Left lobe of liver (tissue), 2 donors: ENCODE data around the gene OPCML. TPM values are rescaled to one million over a fixed set of nuclear protein-coding genes. Genes with fewer than 3 reads are reported as not detected.

Source experiments
- ATAC-seq: fragments of 200-7000 bp; cut with Tn5 transposase; one replicate; pipeline ENCODE4 v1.9.1; 2020; ENCODE audit warnings: mild to moderate bottlenecking, moderate library complexity
- DNase-seq: peaks from one replicate; pipeline ENCODE4 v3.0.0-alpha.2; 2020; ENCODE audit warnings: low spot score
- total RNA-seq: library from RNA; stranded (reverse); gene quantifications from one replicate; pipeline ENCODE4 v1.2.1, GENCODE V29; 2021
- donor health status: DM: no; HTN: no; CAD: no; lungs with moderate emphysema.
- donor health status: DM: no; HTN: yes; CAD: no.

The OPCML gene
- total RNA-seq, 1 donor from 2014 or later: 0.05 TPM

GRCh38 chr11:132839236-132839945 lies 692.9 kb downstream of the OPCML start:
- no peak for ATAC-seq
- DNase-seq: no peak

DNA sequence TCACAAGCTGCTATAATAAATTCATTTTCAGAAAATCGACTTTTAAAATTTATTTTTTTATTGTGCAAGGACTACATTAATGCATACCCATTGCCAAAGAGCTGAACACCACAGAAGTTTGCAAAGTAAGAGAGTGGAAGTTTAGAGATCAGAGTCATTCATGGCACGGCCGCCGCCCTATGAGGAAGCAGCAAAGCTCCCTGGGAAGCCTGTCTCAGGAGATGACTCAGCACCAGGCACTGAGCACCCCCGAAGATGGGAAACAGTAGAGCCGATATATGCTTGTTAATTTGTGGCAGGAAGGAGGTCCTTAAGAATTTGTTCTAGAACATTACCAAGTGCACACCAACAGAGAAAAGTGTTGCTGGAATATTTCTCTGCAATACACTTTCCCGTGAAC lies 693.7 kb downstream of the OPCML start:
- DNase-seq: no peak
- ATAC-seq: no peak

GRCh38 chr11:132831272-132831671 lies 701.0 kb downstream of the OPCML start:
- ATAC-seq (no peak), DNase-seq (no peak)

- no peak for ATAC-seq
- DNase-seq: no peak
Measured at GRCh38 chr11:132824642-132825041, 707.7 kb downstream of the OPCML start.

- ATAC-seq: no peak
- DNase-seq: no peak
Measured at GRCh38 chr11:132822276-132822675, 710.0 kb downstream of the OPCML start.

- ATAC-seq (no peak), DNase-seq (no peak)
Measured at GRCh38 chr11:132821499-132821898, 710.8 kb downstream of the OPCML start.

GRCh38 chr11:132821014-132821413 lies 711.3 kb downstream of the OPCML start:
- DNase-seq (no peak), ATAC-seq (no peak)

- ATAC-seq (no peak), DNase-seq (no peak)
Measured at GRCh38 chr11:132818951-132819350, 713.4 kb downstream of the OPCML start.

GRCh38 chr11:132817387-132817786 lies 714.9 kb downstream of the OPCML start:
- no peak for ATAC-seq
- DNase-seq: no peak

DNA sequence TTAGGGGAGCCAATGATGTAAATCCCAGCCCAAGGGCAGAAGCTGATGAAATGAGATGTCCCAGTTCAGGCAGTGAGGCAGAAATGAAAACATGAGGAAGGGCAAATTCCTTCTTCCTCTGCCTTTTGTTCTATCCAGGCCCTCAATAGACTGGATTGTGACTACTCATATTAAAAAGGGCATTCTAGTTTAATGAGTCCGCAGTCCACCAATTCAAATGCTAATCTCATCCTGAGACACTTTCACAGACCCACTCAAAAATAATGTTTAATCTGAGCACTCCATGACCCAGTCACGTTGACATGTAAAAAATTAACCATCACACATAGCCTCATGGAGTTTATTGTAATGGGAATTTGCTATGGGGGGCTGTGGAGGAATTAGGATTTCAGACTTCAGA lies 717.9 kb downstream of the OPCML start:
- ATAC-seq (no peak), DNase-seq (no peak)

- no peak for ATAC-seq
- DNase-seq: no peak
Measured at GRCh38 chr11:132811649-132812048, 720.7 kb downstream of the OPCML start.

DNA sequence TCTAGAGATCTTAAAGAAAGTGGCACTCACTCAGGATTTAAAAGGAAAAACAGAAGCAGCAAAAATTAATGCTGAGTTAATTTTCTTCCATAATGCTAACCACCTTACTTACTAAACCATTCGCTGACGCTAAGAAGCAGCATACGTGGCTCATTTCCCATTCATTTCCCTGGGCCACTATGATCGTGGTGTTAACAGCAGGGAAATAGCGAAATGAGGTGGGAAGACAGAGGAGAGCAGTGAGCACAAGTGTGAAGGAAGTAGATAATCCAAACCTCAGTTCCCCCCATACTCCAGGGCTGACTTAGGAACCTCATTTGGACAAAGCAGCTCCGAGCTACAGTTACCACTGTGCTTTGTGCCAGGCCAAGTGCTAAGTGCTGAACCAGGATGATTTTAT lies 723.2 kb downstream of the OPCML start:
- no peak for ATAC-seq
- DNase-seq: no peak

DNA sequence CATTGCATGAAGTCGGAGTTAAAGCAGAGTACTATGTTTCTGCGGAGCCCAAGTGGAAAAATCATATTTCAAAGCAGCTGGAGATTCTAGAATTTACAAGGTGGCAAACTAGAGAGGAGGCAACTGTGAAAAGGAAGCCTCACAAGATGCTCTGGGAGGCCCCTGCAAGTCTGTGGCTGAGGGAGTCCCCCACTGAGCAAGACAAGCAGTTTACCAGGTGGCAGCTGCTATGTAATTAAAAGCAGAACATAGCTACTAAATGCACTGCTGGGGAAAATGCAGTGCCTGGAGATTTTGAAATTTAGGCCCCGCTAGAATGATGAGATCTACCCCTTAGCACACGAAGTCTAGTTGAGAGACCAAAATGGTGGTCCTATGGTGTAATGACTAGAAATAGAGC lies 728.0 kb downstream of the OPCML start:
- ATAC-seq: no peak
- no peak for DNase-seq

GRCh38 chr11:132803436-132803835 lies 728.9 kb downstream of the OPCML start:
- ATAC-seq (no peak), DNase-seq (no peak)

DNA sequence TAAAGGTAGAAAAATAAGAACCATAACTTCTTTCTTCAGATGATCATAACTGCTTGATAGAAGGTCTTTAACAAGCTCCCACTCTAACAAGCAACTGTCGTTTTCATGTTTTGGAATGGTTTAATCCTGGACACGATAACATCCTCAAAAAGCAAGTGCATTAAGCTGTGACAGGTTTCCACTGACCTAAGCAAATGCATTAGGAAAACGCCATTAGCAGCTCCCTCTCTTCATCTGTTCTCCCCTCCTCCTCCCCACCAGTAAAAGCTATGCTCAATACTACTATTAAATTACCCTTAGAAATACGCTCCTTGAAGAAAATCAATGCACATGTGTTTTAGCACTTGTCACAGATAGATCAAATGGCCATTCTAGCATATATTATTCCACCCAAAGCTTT lies 729.4 kb downstream of the OPCML start:
- DNase-seq: no peak
- ATAC-seq: no peak

GRCh38 chr11:132793831-132794230 lies 738.5 kb downstream of the OPCML start:
- ATAC-seq (no peak), DNase-seq (no peak)

GRCh38 chr11:132792341-132793140 lies 739.8 kb downstream of the OPCML start:
- no peak for DNase-seq
- ATAC-seq: no peak

DNA sequence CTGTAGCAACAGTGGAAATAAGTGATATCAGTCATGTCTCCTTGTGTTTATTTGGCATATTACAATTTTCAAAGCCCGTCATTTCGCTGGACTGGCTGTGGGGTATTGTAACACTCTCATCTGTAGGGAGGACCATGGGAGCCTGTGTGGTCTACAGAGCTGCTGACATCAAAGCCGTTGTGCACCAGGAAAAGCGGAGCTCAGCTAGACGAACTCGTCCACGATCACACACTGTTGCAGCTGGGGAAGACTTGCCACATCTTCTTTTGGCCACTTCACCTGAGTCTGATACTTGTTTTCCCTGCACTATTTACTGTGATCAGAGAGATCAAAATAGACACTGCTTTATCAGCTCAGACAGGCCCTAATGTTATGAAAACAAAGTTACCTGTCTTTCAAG lies 741.3 kb downstream of the OPCML start:
- ATAC-seq (no peak), DNase-seq (no peak)

- ATAC-seq: no peak
- DNase-seq: no peak
Measured at GRCh38 chr11:132790466-132790865, 741.8 kb downstream of the OPCML start.

DNA sequence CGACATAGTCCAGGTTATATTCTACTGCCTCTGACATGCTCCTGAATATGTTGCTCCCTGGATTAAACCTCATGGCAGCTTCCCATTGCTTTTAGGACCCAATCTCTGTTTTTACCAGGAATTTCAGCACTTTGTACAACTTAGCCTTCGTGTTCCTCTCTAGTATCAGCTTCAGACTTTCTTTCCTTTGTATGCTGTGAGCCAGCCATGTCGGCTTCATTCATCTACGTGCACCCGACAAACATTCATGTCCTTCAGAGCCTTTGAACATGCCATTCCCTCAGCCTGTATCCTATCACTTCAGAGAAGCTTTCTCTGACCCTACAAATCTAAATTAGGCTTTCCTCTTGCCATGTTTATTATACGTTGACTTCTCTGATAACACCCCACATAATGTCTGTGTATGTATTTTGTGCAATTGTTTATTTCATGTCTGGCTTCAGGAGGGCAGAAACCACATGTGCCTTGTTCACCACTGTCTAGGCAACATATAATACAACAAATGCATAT lies 743.4 kb downstream of the OPCML start:
- no peak for ATAC-seq
- DNase-seq: no peak

DNA sequence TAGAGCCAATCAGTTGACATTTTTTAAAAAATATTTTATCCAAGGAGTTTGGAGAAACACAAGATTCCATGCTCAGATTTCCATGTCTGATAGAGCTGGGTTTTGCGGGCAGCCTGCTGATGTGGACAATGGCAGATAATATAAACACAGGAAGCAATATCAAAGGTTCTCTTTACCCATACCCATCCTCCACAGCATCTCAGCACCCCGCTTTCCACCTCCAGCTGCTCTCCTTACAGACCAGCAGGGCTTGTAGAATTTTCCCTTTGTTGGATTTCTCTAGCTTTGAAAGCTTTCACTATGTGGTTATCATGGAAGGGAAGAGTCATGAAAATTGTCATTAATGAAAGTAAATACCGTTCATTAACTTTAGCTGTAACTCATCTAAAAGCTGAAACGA lies 746.4 kb downstream of the OPCML start:
- no peak for ATAC-seq

DNA sequence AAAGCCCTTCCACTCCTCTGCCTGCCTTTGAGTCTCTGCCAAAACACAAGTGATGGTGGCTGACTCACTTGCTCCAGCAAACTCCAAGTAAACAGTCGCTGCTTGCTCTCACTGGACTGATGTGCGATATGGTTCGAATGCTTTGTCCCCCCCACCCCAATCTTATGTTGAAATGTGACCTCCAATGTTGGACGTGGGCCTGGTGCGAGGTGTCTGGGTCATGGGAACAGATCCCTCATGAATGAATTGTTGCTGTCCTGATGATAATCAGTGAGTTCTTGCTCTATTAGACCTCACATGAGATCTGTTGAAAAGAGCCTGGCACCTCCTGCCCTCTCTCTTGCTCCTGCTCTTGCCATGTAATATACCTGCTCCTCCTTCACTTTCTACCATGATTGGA lies 747.9 kb downstream of the OPCML start:
- ATAC-seq (no peak), DNase-seq (no peak)

More for the DNA sequence above, 746.4 kb downstream of the OPCML start:
- DNase-seq: no peak
